ENCODE data around the gene TMCO4.
"Not testable (repeated sequence)": the region's sequence is repeated elsewhere in the genome, so short reads cannot be mapped to it uniquely, and the experiment has no call there.

Gene TMCO4

GRCh38 chr1:19799230-19800075 is at the start of gene TMCO4:
TSS of gene TMCO4 (minus strand) at chr1:19799916. CDS start at chr1:19780758, 19,158 bp downstream.
- Histone ChIP-seq H3K4me1 (ENCODE audit: control insufficient read depth in 1 of 2, insufficient read depth in 1 of 2, low read depth in 1 of 2, low read length in 1 of 2) (peaks cover 14 to 17% of the 10 kb centered on the region in 2 experiments), H3K27me3 (peaks cover 20% of the 10 kb centered on the region), H3K27ac (no peak within 1 kb of the TSS), H3K36me3 (no peaks in the 10 kb centered on the region), H3K4me3 (ENCODE audit: low read depth in 1 of 2, low read length in 1 of 2) (peak within 1 kb of the TSS; percentile 56 to 63), H3K9me3 (no peaks in the 10 kb centered on the region)
- TF ChIP-seq CTCF (IDR thresholded peaks at IDR 0.05), result no peak

- not testable (repeated sequence) for H3K36me3 ChIP-seq; H3K4me3 ChIP-seq (ENCODE audit: low read depth in 1 of 2, low read length in 1 of 2); H3K27ac ChIP-seq; H3K9me3 ChIP-seq; H3K4me1 ChIP-seq (ENCODE audit: control insufficient read depth in 1 of 2, insufficient read depth in 1 of 2, low read depth in 1 of 2, low read length in 1 of 2)
- peaks cover 47% of the 10 kb centered on the region for H3K27me3 ChIP-seq
Observed at GRCh38 chr1:19849307-19849706, 49.6 kb upstream of the TMCO4 start.

- H3K4me3 ChIP-seq (ENCODE audit: low read depth in 1 of 2, low read length in 1 of 2), result not testable (repeated sequence)
- peaks cover 57% of the 10 kb centered on the region for H3K27me3 ChIP-seq
Observed at GRCh38 chr1:19847334-19847733, 47.6 kb upstream of the TMCO4 start.

GRCh38 chr1:19846338-19846737 is 46.6 kb upstream of the TMCO4 start:
- H3K4me3 ChIP-seq (ENCODE audit: low read depth in 1 of 2, low read length in 1 of 2), result no peak overlapping the region
- no peak for TF ChIP-seq CTCF (IDR thresholded peaks at IDR 0.05)
- H3K27me3 ChIP-seq, result peaks cover 57% of the 10 kb centered on the region
- H3K9me3 ChIP-seq, result no peaks in the 10 kb centered on the region
- no peaks in the 10 kb centered on the region for H3K4me1 ChIP-seq (ENCODE audit: control insufficient read depth in 1 of 2, insufficient read depth in 1 of 2, low read depth in 1 of 2, low read length in 1 of 2)
- H3K36me3 ChIP-seq, result no peaks in the 10 kb centered on the region
- no peak overlapping the region for H3K27ac ChIP-seq

More at GRCh38 chr1:19847334-19847733, 47.6 kb upstream of the TMCO4 start:
- H3K9me3 ChIP-seq; H3K4me1 ChIP-seq (ENCODE audit: control insufficient read depth in 1 of 2, insufficient read depth in 1 of 2, low read depth in 1 of 2, low read length in 1 of 2); H3K36me3 ChIP-seq; H3K27ac ChIP-seq: not testable (repeated sequence)

- Histone ChIP-seq H3K9me3 (no peaks in the 10 kb centered on the region), H3K27me3 (peaks cover 57% of the 10 kb centered on the region)
- no peak for TF ChIP-seq CTCF (IDR thresholded peaks at IDR 0.05)
Observed at GRCh38 chr1:19845555-19845954, 45.8 kb upstream of the TMCO4 start.

GRCh38 chr1:19844731-19845495 is 45.2 kb upstream of the TMCO4 start:
- TF ChIP-seq CTCF (IDR thresholded peaks at IDR 0.05), result no peak
- Histone ChIP-seq H3K36me3 (no peaks in the 10 kb centered on the region), H3K4me1 (ENCODE audit: control insufficient read depth in 1 of 2, insufficient read depth in 1 of 2, low read depth in 1 of 2, low read length in 1 of 2) (no peaks in the 10 kb centered on the region), H3K9me3 (no peaks in the 10 kb centered on the region), H3K4me3 (ENCODE audit: low read depth in 1 of 2, low read length in 1 of 2) (no peak overlapping the region), H3K27me3 (peaks cover 57% of the 10 kb centered on the region), H3K27ac (no peak overlapping the region)

More at GRCh38 chr1:19845555-19845954, 45.8 kb upstream of the TMCO4 start:
- Histone ChIP-seq H3K27ac (no peak overlapping the region), H3K4me1 (ENCODE audit: control insufficient read depth in 1 of 2, insufficient read depth in 1 of 2, low read depth in 1 of 2, low read length in 1 of 2) (no peaks in the 10 kb centered on the region), H3K4me3 (ENCODE audit: low read depth in 1 of 2, low read length in 1 of 2) (no peak overlapping the region), H3K36me3 (no peaks in the 10 kb centered on the region)
